Stimulated activated CD4-positive, alpha-beta T cell treated with anti-CD3 and anti-CD28 coated beads, Interleukin-12 subunit alpha, Interleukin-12 subunit beta, amount 100 ng/mL, for 4 hours (primary cell): Measurements from ENCODE around the gene PMM2.
"Not testable (repeated sequence)": the region's sequence is repeated elsewhere in the genome, so short reads cannot be mapped to it uniquely, and the experiment has no call there.

ENCODE experiments used
- DNase-seq: peaks from one replicate; pipeline ENCODE4 v3.0.0-alpha.2; 2020

PMM2 gene

GRCh38 chr16:8797364-8798173 lies at the start of gene PMM2, which contains the start of gene TMEM186:
Gene PMM2, plus strand, starts transcription at chr16:8797839. Its CDS starts 44 bp downstream, at chr16:8797883.
Gene TMEM186, minus strand, starts transcription at chr16:8797639. Its CDS starts 25 bp downstream, at chr16:8797614.
- peak; percentile 91 for DNase-seq

- DNase-seq = not testable (repeated sequence)
Observed at GRCh38 chr16:8748944-8749343, 48.7 kb upstream of the PMM2 start.

- DNase-seq = no peak
Observed at GRCh38 chr16:8751481-8752311, 45.9 kb upstream of the PMM2 start.

GRCh38 chr16:8752706-8753105 lies 44.9 kb upstream of the PMM2 start:
- no peak for DNase-seq

- DNase-seq = no peak
Observed at GRCh38 chr16:8753416-8754054, 44.1 kb upstream of the PMM2 start.

GRCh38 chr16:8756755-8757154 lies 40.9 kb upstream of the PMM2 start:
- no peak for DNase-seq

GRCh38 chr16:8758022-8758421 lies 39.6 kb upstream of the PMM2 start:
- DNase-seq = no peak

- DNase-seq = no peak
Observed at GRCh38 chr16:8760021-8760420, 37.6 kb upstream of the PMM2 start.

GRCh38 chr16:8761078-8761477 lies 36.6 kb upstream of the PMM2 start:
- no peak for DNase-seq

- DNase-seq = no peak
Observed at GRCh38 chr16:8762254-8762653, 35.4 kb upstream of the PMM2 start.

GRCh38 chr16:8763083-8763482 lies 34.6 kb upstream of the PMM2 start:
- no peak for DNase-seq

GRCh38 chr16:8763899-8764298 lies 33.7 kb upstream of the PMM2 start:
- no peak for DNase-seq

- DNase-seq = no peak
Observed at GRCh38 chr16:8764525-8765250, 33.0 kb upstream of the PMM2 start.

- no peak for DNase-seq
Observed at GRCh38 chr16:8767176-8767575, 30.5 kb upstream of the PMM2 start.

GRCh38 chr16:8768283-8768682 lies 29.4 kb upstream of the PMM2 start:
- no peak for DNase-seq

GRCh38 chr16:8768692-8769091 lies 28.9 kb upstream of the PMM2 start:
- no peak for DNase-seq

GRCh38 chr16:8773537-8773936 lies 24.1 kb upstream of the PMM2 start:
- no peak for DNase-seq

GRCh38 chr16:8774208-8774607 lies 23.4 kb upstream of the PMM2 start:
- DNase-seq = no peak

GRCh38 chr16:8775359-8775758 lies 22.3 kb upstream of the PMM2 start:
- no peak for DNase-seq

- DNase-seq = no peak
Observed at GRCh38 chr16:8776129-8776584, 21.5 kb upstream of the PMM2 start.

- no peak for DNase-seq
Observed at GRCh38 chr16:8777217-8777616, 20.4 kb upstream of the PMM2 start.

GRCh38 chr16:8781797-8782196 lies 15.8 kb upstream of the PMM2 start:
- DNase-seq = no peak

- no peak for DNase-seq
Observed at GRCh38 chr16:8782673-8783072, 15.0 kb upstream of the PMM2 start.
